Measurements from ENCODE around the gene FAM114A2. TPM values are rescaled to one million over a fixed set of nuclear protein-coding genes. Genes with fewer than 3 reads are reported as not detected.
A peak's percentile ranks its signal among the peaks of the same experiment; 100 is the strongest.

The FAM114A2 gene
- total and polyA plus RNA-seq, 8 donors = 4.9 to 25.9 (median 11.2) TPM

GRCh38 chr5:153979028-153979783, 59.5 kb downstream of the FAM114A2 start:
- no peaks in the 10 kb centered on the region for H3K36me3 ChIP-seq
- DNase-seq = no peak
- TF ChIP-seq POLR2A (IDR thresholded peaks at IDR 0.05) = no peak
- TF ChIP-seq POLR2AphosphoS5 (IDR thresholded peaks at IDR 0.05) = no peak
- TF ChIP-seq EP300 (IDR thresholded peaks at IDR 0.05) = no peak
- no peak for TF ChIP-seq CTCF (IDR thresholded peaks at IDR 0.05)
- H3K4me3 ChIP-seq = no peak overlapping the region
- 50 to 68% (median 56%) methylated on average over 4 of the region's 4 CpGs for WGBS, 5 donors
- no peaks in the 10 kb centered on the region for H3K9me3 ChIP-seq
- H3K27me3 ChIP-seq = peaks cover 0 to 7% (median 0%) of the 10 kb centered on the region in 3 donors
- no peak overlapping the region for H3K27ac ChIP-seq
- H3K4me1 ChIP-seq = no peaks in the 10 kb centered on the region
- intact Hi-C loops (cut with DNase I; ENCODE audit: low total_unique reads) = loop anchor here (10.0 kb wide), 1 partner anchor 196 kb away; no protein-coding TSS in a partner anchor

- TF ChIP-seq EP300 (IDR thresholded peaks at IDR 0.05) = no peak
- TF ChIP-seq POLR2A (IDR thresholded peaks at IDR 0.05) = no peak
- TF ChIP-seq CTCF (IDR thresholded peaks at IDR 0.05) = no peak
- TF ChIP-seq POLR2AphosphoS5 (IDR thresholded peaks at IDR 0.05) = no peak
These were observed 63.9 kb downstream of the FAM114A2 start for GRCh38 chr5:153974813-153975163.

GRCh38 chr5:153974131-153974812, 64.4 kb downstream of the FAM114A2 start:
- no peaks in the 10 kb centered on the region for H3K4me1 ChIP-seq
- H3K36me3 ChIP-seq = no peaks in the 10 kb centered on the region
- intact Hi-C loops (cut with DNase I; ENCODE audit: low total_unique reads) = loop anchor here (10.0 kb wide), 1 partner anchor 201 kb away; no protein-coding TSS in a partner anchor
- H3K4me3 ChIP-seq = no peak overlapping the region
- no peak overlapping the region for H3K27ac ChIP-seq
- H3K27me3 ChIP-seq = peaks cover 0 to 7% (median 0%) of the 10 kb centered on the region in 3 donors
- no peaks in the 10 kb centered on the region for H3K9me3 ChIP-seq
- DNase-seq = peak in 1 of 2 donors; percentile 72
- TF ChIP-seq EP300 (IDR thresholded peaks at IDR 0.05) (no peak), POLR2AphosphoS5 (IDR thresholded peaks at IDR 0.05) (no peak), CTCF (IDR thresholded peaks at IDR 0.05) (peak in 5 of 7 experiments; percentile 47 to 63 (median 60))
- WGBS, 5 donors = 14 to 22% (median 16%) methylated on average over 5 to 7 of the region's 7 CpGs

More at GRCh38 chr5:153974813-153975163, 63.9 kb downstream of the FAM114A2 start:
- no peak for DNase-seq
- Histone ChIP-seq H3K27ac (no peak overlapping the region), H3K4me3 (no peak overlapping the region), H3K9me3 (no peaks in the 10 kb centered on the region), H3K4me1 (no peaks in the 10 kb centered on the region), H3K27me3 (peaks cover 0 to 7% (median 0%) of the 10 kb centered on the region in 3 donors), H3K36me3 (no peaks in the 10 kb centered on the region)
- intact Hi-C loops (cut with DNase I; ENCODE audit: low total_unique reads) = loop anchor here (10.0 kb wide), 1 partner anchor 200 kb away; no protein-coding TSS in a partner anchor

- intact Hi-C loops (cut with DNase I; ENCODE audit: low total_unique reads) = loop anchor here (10.0 kb wide), 1 partner anchor 203 kb away; no protein-coding TSS in a partner anchor
- no peaks in the 10 kb centered on the region for H3K4me1 ChIP-seq
- WGBS, 5 donors = 59 to 78% (median 67%) methylated on average over 2 of the region's 2 CpGs
- H3K36me3 ChIP-seq = no peaks in the 10 kb centered on the region
- H3K27ac ChIP-seq = no peak overlapping the region
- H3K27me3 ChIP-seq = peaks cover 0 to under 1% (median 0%) of the 10 kb centered on the region in 3 donors
- TF ChIP-seq POLR2A (IDR thresholded peaks at IDR 0.05) (no peak), CTCF (IDR thresholded peaks at IDR 0.05) (no peak), EP300 (IDR thresholded peaks at IDR 0.05) (no peak), POLR2AphosphoS5 (IDR thresholded peaks at IDR 0.05) (no peak)
- no peaks in the 10 kb centered on the region for H3K9me3 ChIP-seq
- no peak overlapping the region for H3K4me3 ChIP-seq
- DNase-seq = no peak
These were observed 66.5 kb downstream of the FAM114A2 start for GRCh38 chr5:153972240-153972639.

Data from stomach (tissue), 9 donors.